Fibroblast of lung (primary cell): ENCODE measurements around the gene TMEM132C. TPM values are rescaled to one million over a fixed set of nuclear protein-coding genes. Genes with fewer than 3 reads are reported as not detected.

ENCODE experiments used
- DNase-seq, 2 donors: peaks; one replicate each; pipeline versions ENCODE4 v3.0.0 to v3.0.0-alpha.2; 2010; ENCODE audit warnings: low read depth in 2 of 2
- H2AFZ ChIP-seq: 2 replicates; pipeline ENCODE4 v1.5.1; 2012; ENCODE audit warnings: low read length, control low read depth, inconsistent platforms
- H3K27ac ChIP-seq: 2 replicates; pipeline ENCODE4 v1.5.1; 2011; ENCODE audit warnings: low read length, control low read depth; ENCODE audit not compliant: insufficient read depth
- H3K27me3 ChIP-seq: 2 replicates; pipeline ENCODE4 v1.5.1; 2011; ENCODE audit warnings: mild to moderate bottlenecking, low read length; ENCODE audit not compliant: control insufficient read depth, insufficient read depth
- H3K36me3 ChIP-seq: 2 replicates; pipeline ENCODE4 v1.5.1; 2011; ENCODE audit warnings: low read length; ENCODE audit not compliant: control insufficient read depth, insufficient read depth
- H3K4me1 ChIP-seq: 2 replicates; pipeline ENCODE4 v1.5.1; 2011; ENCODE audit warnings: low read length; ENCODE audit not compliant: control insufficient read depth, insufficient read depth; ENCODE audit errors: extremely low read depth
- H3K4me2 ChIP-seq: 2 replicates; pipeline ENCODE4 v1.5.1; 2011; ENCODE audit warnings: low read length, control low read depth; ENCODE audit not compliant: insufficient read depth; ENCODE audit errors: extremely low read depth
- H3K4me3 ChIP-seq, 4 experiments: fragments of 200-600 bp in 1 of 4; sonication (generic) in 1 of 4; replicated peaks in 1 of 4; 2 replicates each; pipeline ENCODE4 v1.5.1; 2011 to 2016; ENCODE audit warnings: low read length in 4 of 4, low read depth in 3 of 4, mild to moderate bottlenecking in 3 of 4, control low read depth in 2 of 4, inconsistent platforms in 1 of 4, mixed read lengths in 1 of 4; ENCODE audit not compliant: insufficient read depth in 1 of 4; ENCODE audit errors: control extremely low read depth in 1 of 4
- H3K79me2 ChIP-seq: 2 replicates; pipeline ENCODE4 v1.5.1; 2012; ENCODE audit warnings: mild to moderate bottlenecking, low read length, inconsistent platforms; ENCODE audit not compliant: control insufficient read depth, insufficient read depth
- H3K9ac ChIP-seq: 2 replicates; pipeline ENCODE4 v1.5.1; 2011; ENCODE audit warnings: mild to moderate bottlenecking, low read length, control low read depth; ENCODE audit not compliant: insufficient read depth
- H3K9me3 ChIP-seq: 2 replicates; pipeline ENCODE4 v1.5.1; 2012; ENCODE audit warnings: low read depth, low read length; ENCODE audit not compliant: control insufficient read depth, insufficient read depth
- H4K20me1 ChIP-seq: 2 replicates; pipeline ENCODE4 v1.5.1; 2011; ENCODE audit warnings: low read length; ENCODE audit not compliant: control insufficient read depth, insufficient read depth; ENCODE audit errors: extremely low read depth
- CTCF ChIP-seq, 2 donors: IDR thresholded peaks in 1 of 2; conservative IDR thresholded peaks in 1 of 2; 1 replicate in 1 of 2; 2 replicates in 1 of 2; pipeline ENCODE4 v1.5.1; 2011 to 2012; ENCODE audit warnings: low read length in 2 of 2, control low read depth in 1 of 2, inconsistent platforms in 1 of 2, low read depth in 1 of 2, mild to moderate bottlenecking in 1 of 2
- EZH2 ChIP-seq: IDR thresholded peaks from 2 replicates; pipeline ENCODE4 v1.5.1; 2012; ENCODE audit warnings: low read length, control low read depth, mild to moderate bottlenecking; ENCODE audit errors: missing control alignments
- polyA plus RNA-seq, 2 donors: library from polyadenylated mRNA; depleted of rRNA in 1 of 2; stranded (reverse) in 1 of 2; unstranded in 1 of 2; fragments of >200 nt; gene quantifications; 2 replicates each; pipeline ENCODE4 v1.2.1, GENCODE V29; 2011 to 2012; ENCODE audit warnings: missing spikeins in 1 of 2
- total RNA-seq: library from RNA; depleted of rRNA; stranded (reverse); fragments of >200 nt; gene quantifications from 2 replicates; pipeline ENCODE4 v1.2.1, GENCODE V29; 2014

Gene TMEM132C
- total and polyA plus RNA-seq, 2 donors (not counting 1 experiment from before 2014, with no cell fraction given), result not detected

DNA sequence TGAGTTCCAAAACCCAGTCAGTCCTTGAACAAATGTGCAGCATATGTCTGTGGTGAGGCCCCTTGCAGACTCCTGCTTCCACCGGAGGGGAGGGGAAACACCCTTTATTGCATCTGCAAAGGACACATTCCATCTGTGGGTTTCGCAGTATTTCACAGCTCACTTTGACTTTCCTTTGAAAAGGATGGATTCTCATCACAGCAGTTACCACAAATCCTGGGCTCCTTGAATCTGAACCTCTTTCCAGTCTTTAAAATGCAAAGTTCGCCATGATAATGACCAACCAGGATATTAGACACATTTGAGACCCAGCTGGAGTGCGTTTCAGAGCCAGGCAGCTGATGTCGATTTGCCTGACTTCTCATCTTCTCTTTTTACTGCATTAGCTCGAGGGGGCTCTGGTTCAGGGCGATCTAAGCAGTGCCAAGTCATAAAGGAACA, 314.4 kb downstream of the TMEM132C start:
- H3K4me2 ChIP-seq, result no peak overlapping the region
- no peaks in the 10 kb centered on the region for H4K20me1 ChIP-seq
- no peaks in the 10 kb centered on the region for H3K36me3 ChIP-seq
- H3K27ac ChIP-seq, result no peak overlapping the region
- H3K9me3 ChIP-seq, result no peaks in the 10 kb centered on the region
- no peak overlapping the region for H3K9ac ChIP-seq
- H3K4me1 ChIP-seq, result no peaks in the 10 kb centered on the region
- no peaks in the 10 kb centered on the region for H3K79me2 ChIP-seq
- no peaks in the 10 kb centered on the region for H3K27me3 ChIP-seq
- H3K4me3 ChIP-seq, result no peak overlapping the region
- no peak for TF ChIP-seq EZH2
- H2AFZ ChIP-seq, result no peak overlapping the region
- DNase-seq, result no peak

DNA sequence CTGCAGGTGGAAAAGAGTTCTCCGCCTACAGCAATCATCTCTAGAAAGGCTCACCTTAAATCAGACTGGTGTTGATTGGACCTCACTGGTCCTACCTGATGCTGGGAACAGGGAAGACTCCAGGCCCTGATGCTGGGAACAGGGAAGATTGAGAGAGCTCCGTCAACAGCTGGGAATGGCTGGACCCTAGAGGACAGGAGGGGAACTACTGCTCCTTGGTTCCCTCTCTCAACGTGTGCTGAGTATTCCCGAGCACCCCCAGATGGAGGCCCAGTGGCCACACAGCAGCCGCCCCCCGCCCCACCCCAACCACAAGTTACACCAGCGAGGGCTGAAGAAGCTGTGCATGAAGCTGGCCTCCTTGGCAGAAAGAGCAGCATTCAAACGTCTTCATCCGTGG, 316.5 kb downstream of the TMEM132C start:
- H3K79me2 ChIP-seq, result no peaks in the 10 kb centered on the region
- H3K9ac ChIP-seq, result no peak overlapping the region
- no peak overlapping the region for H3K4me3 ChIP-seq
- no peak overlapping the region for H2AFZ ChIP-seq
- no peaks in the 10 kb centered on the region for H3K9me3 ChIP-seq
- no peak overlapping the region for H3K27ac ChIP-seq
- TF ChIP-seq CTCF (conservative IDR thresholded peaks at IDR 0.05 in 1 of 2, IDR thresholded peaks at IDR 0.05 in 1 of 2; ENCODE audit: low read depth in 1 of 2, low read length in 2 of 2), result no peak
- no peak for TF ChIP-seq EZH2
- no peaks in the 10 kb centered on the region for H3K4me1 ChIP-seq
- H4K20me1 ChIP-seq, result no peaks in the 10 kb centered on the region
- no peaks in the 10 kb centered on the region for H3K36me3 ChIP-seq
- DNase-seq, result no peak
- H3K27me3 ChIP-seq, result no peaks in the 10 kb centered on the region
- no peak overlapping the region for H3K4me2 ChIP-seq

- no peak overlapping the region for H3K27ac ChIP-seq
- no peak for DNase-seq
- H2AFZ ChIP-seq, result no peak overlapping the region
- H3K4me3 ChIP-seq, result no peak overlapping the region
- H3K36me3 ChIP-seq, result no peaks in the 10 kb centered on the region
- H3K4me1 ChIP-seq, result no peaks in the 10 kb centered on the region
- no peaks in the 10 kb centered on the region for H3K79me2 ChIP-seq
- H3K27me3 ChIP-seq, result no peaks in the 10 kb centered on the region
- no peaks in the 10 kb centered on the region for H4K20me1 ChIP-seq
- no peak overlapping the region for H3K4me2 ChIP-seq
- no peak overlapping the region for H3K9ac ChIP-seq
- TF ChIP-seq EZH2 (no peak), CTCF (conservative IDR thresholded peaks at IDR 0.05 in 1 of 2, IDR thresholded peaks at IDR 0.05 in 1 of 2; ENCODE audit: low read depth in 1 of 2, low read length in 2 of 2) (no peak)
- H3K9me3 ChIP-seq, result no peaks in the 10 kb centered on the region
Measured at GRCh38 chr12:128586451-128587029, 319.6 kb downstream of the TMEM132C start.
